ENCODE data around the gene MYH13.

The MYH13 gene

DNA sequence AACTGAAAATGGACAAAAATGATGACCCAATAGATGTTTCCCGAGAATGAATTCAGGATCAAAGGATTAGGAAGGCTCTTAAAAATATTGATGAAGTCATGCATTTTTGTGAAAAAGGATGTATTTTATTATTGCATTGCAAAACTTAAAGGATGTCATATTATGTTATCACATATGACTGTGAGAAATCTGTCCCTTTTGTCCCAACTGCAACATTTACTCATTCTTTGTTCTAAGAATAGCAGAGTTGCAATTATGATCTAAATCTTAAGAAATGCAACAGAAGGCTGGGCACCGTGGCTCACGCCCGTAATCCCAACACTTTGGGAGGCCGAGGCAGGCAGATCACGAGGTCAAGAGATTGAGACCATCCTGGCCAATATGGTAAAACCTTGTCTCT is 13.1 kb upstream of the MYH13 start:
- Histone ChIP-seq H3K9me3 (ENCODE audit: low read length) (no peaks in the 10 kb centered on the region), H3K27ac (ENCODE audit: low read depth, low read length) (no peak overlapping the region), H3K36me3 (ENCODE audit: insufficient read depth, low read length) (no peaks in the 10 kb centered on the region), H3K4me1 (ENCODE audit: insufficient read depth, low read length) (no peaks in the 10 kb centered on the region), H3K27me3 (ENCODE audit: control insufficient read depth in 1 of 2, insufficient read depth in 2 of 2, low read length in 2 of 2) (no peaks in the 10 kb centered on the region), H3K9ac (ENCODE audit: low read length) (no peak overlapping the region), H3K4me3 (ENCODE audit: low read depth in 1 of 2, low read length in 2 of 2) (no peak overlapping the region)

DNA sequence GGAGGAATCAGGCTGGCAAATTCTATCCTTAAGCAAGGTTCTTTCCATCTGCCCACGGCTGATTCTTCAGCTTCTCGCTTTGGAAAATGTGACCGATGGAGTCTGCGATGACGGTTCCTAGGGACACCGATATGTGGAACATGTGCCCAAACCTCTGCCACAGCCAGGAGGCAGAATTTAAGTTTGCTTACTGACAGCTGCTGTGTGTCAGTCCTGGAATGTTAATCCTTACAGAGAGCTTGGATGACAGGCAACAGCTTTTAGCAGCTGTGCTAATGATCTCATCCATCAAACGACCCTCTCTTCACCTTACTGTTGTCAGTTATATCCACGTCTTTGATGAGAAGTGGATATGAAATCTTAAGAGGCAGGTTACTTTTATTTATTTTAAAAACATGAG is 11.4 kb upstream of the MYH13 start:
- no peak overlapping the region for H3K4me3 ChIP-seq (ENCODE audit: low read depth in 1 of 2, low read length in 2 of 2)

GRCh38 chr17:10380631-10381408 is 8.0 kb upstream of the MYH13 start:
- no peaks in the 10 kb centered on the region for H3K4me1 ChIP-seq (ENCODE audit: insufficient read depth, low read length)
- H3K9ac ChIP-seq (ENCODE audit: low read length): no peak overlapping the region
- H3K9me3 ChIP-seq (ENCODE audit: low read length): no peaks in the 10 kb centered on the region
- H3K27me3 ChIP-seq (ENCODE audit: control insufficient read depth in 1 of 2, insufficient read depth in 2 of 2, low read length in 2 of 2): no peaks in the 10 kb centered on the region
- no peak overlapping the region for H3K4me3 ChIP-seq (ENCODE audit: low read depth in 1 of 2, low read length in 2 of 2)
- H3K36me3 ChIP-seq (ENCODE audit: insufficient read depth, low read length): no peaks in the 10 kb centered on the region
- no peak overlapping the region for H3K27ac ChIP-seq (ENCODE audit: low read depth, low read length)

More for the DNA sequence above, 11.4 kb upstream of the MYH13 start:
- Histone ChIP-seq H3K9ac (ENCODE audit: low read length) (no peak overlapping the region), H3K9me3 (ENCODE audit: low read length) (no peaks in the 10 kb centered on the region), H3K4me1 (ENCODE audit: insufficient read depth, low read length) (no peaks in the 10 kb centered on the region), H3K36me3 (ENCODE audit: insufficient read depth, low read length) (no peaks in the 10 kb centered on the region), H3K27me3 (ENCODE audit: control insufficient read depth in 1 of 2, insufficient read depth in 2 of 2, low read length in 2 of 2) (no peaks in the 10 kb centered on the region), H3K27ac (ENCODE audit: low read depth, low read length) (no peak overlapping the region)

- H3K27me3 ChIP-seq (ENCODE audit: control insufficient read depth in 1 of 2, insufficient read depth in 2 of 2, low read length in 2 of 2): no peaks in the 10 kb centered on the region
- no peaks in the 10 kb centered on the region for H3K36me3 ChIP-seq (ENCODE audit: insufficient read depth, low read length)
- H3K4me1 ChIP-seq (ENCODE audit: insufficient read depth, low read length): no peaks in the 10 kb centered on the region
- H3K4me3 ChIP-seq (ENCODE audit: low read depth in 1 of 2, low read length in 2 of 2): no peak overlapping the region
- H3K9me3 ChIP-seq (ENCODE audit: low read length): no peaks in the 10 kb centered on the region
- H3K9ac ChIP-seq (ENCODE audit: low read length): no peak overlapping the region
- no peak overlapping the region for H3K27ac ChIP-seq (ENCODE audit: low read depth, low read length)
Observed at GRCh38 chr17:10370016-10370608, 2.7 kb downstream of the MYH13 start.

DNA sequence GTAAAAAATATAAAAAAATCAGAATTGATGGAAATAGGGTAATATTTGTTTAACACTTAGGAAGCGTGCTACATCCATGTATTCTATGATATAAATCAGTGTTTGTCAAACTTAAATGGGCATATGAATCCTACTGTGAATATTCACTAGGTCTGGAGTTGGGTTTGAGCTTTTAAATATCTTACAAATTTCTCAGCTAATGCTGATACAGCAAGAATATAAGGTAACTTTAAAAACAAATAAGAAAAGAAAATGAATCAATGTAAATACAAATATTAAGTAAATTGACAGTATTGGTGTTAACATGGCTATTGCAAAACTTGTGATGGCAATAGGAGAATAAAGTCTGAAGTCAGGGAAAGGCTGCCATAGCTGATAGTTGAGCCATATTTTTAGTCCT is 3.6 kb downstream of the MYH13 start:
- no peak overlapping the region for H3K9ac ChIP-seq (ENCODE audit: low read length)
- H3K27ac ChIP-seq (ENCODE audit: low read depth, low read length): no peak overlapping the region

DNA sequence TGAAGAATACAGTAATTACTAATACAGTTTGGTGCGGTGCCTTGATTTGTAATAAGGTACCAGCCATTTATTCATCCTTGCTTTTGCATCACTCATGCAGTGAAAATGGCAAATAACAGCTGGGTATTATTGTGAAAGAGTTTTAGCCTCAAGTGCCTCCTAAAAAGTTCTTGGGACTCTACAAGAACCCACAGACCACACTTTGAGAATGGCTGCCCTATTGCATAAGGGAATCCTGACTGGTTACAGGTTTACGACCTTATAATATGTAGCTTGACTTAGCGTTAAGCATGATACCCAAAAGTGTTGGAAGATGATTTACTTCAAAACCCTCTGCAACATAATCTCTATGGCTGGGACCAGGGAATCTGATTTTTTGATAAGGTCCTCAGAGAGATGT is 4.2 kb downstream of the MYH13 start:
- no peak overlapping the region for H3K4me3 ChIP-seq (ENCODE audit: low read depth in 1 of 2, low read length in 2 of 2)
- no peaks in the 10 kb centered on the region for H3K27me3 ChIP-seq (ENCODE audit: control insufficient read depth in 1 of 2, insufficient read depth in 2 of 2, low read length in 2 of 2)
- H3K9me3 ChIP-seq (ENCODE audit: low read length): no peaks in the 10 kb centered on the region

More for the DNA sequence above, 3.6 kb downstream of the MYH13 start:
- no peaks in the 10 kb centered on the region for H3K27me3 ChIP-seq (ENCODE audit: control insufficient read depth in 1 of 2, insufficient read depth in 2 of 2, low read length in 2 of 2)
- H3K4me3 ChIP-seq (ENCODE audit: low read depth in 1 of 2, low read length in 2 of 2): no peak overlapping the region
- H3K9me3 ChIP-seq (ENCODE audit: low read length): no peaks in the 10 kb centered on the region
- no peaks in the 10 kb centered on the region for H3K4me1 ChIP-seq (ENCODE audit: insufficient read depth, low read length)
- H3K36me3 ChIP-seq (ENCODE audit: insufficient read depth, low read length): no peaks in the 10 kb centered on the region

GRCh38 chr17:10360578-10360977 is 12.2 kb downstream of the MYH13 start:
- H3K9me3 ChIP-seq (ENCODE audit: low read length): no peaks in the 10 kb centered on the region
- no peak overlapping the region for H3K9ac ChIP-seq (ENCODE audit: low read length)
- no peak overlapping the region for H3K4me3 ChIP-seq (ENCODE audit: low read depth in 1 of 2, low read length in 2 of 2)
- H3K27me3 ChIP-seq (ENCODE audit: control insufficient read depth in 1 of 2, insufficient read depth in 2 of 2, low read length in 2 of 2): no peaks in the 10 kb centered on the region
- H3K36me3 ChIP-seq (ENCODE audit: insufficient read depth, low read length): no peaks in the 10 kb centered on the region
- no peak overlapping the region for H3K27ac ChIP-seq (ENCODE audit: low read depth, low read length)
- H3K4me1 ChIP-seq (ENCODE audit: insufficient read depth, low read length): no peaks in the 10 kb centered on the region

More for the DNA sequence above, 4.2 kb downstream of the MYH13 start:
- Histone ChIP-seq H3K36me3 (ENCODE audit: insufficient read depth, low read length) (no peaks in the 10 kb centered on the region), H3K4me1 (ENCODE audit: insufficient read depth, low read length) (no peaks in the 10 kb centered on the region), H3K27ac (ENCODE audit: low read depth, low read length) (no peak overlapping the region), H3K9ac (ENCODE audit: low read length) (no peak overlapping the region)

DNA sequence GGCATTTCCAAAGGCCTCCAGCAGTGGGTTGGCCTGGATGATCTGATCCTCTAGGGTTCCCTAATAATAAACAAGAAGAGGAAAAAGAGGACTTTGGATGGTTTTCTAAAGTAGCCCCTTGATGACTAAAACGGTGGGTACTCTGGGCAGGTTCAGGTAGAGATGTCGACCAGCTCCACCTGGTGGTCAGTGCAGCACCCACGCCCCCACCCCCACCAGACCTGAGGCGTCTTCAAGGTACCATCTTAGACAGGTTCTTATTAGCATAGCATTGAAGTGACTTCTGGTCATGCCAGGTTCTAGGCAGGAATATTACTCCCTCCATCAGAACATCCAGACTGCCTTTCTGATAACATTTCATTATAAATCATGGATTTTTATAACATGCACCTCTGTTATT is 15.0 kb downstream of the MYH13 start:
- no peak overlapping the region for H3K9ac ChIP-seq (ENCODE audit: low read length)
- no peaks in the 10 kb centered on the region for H3K36me3 ChIP-seq (ENCODE audit: insufficient read depth, low read length)
- H3K27ac ChIP-seq (ENCODE audit: low read depth, low read length): no peak overlapping the region
- no peaks in the 10 kb centered on the region for H3K27me3 ChIP-seq (ENCODE audit: control insufficient read depth in 1 of 2, insufficient read depth in 2 of 2, low read length in 2 of 2)
- H3K4me1 ChIP-seq (ENCODE audit: insufficient read depth, low read length): no peaks in the 10 kb centered on the region
- H3K4me3 ChIP-seq (ENCODE audit: low read depth in 1 of 2, low read length in 2 of 2): no peak overlapping the region
- no peaks in the 10 kb centered on the region for H3K9me3 ChIP-seq (ENCODE audit: low read length)

GRCh38 chr17:10354651-10355050 is 18.2 kb downstream of the MYH13 start:
- Histone ChIP-seq H3K9ac (ENCODE audit: low read length) (no peak overlapping the region), H3K4me3 (ENCODE audit: low read depth in 1 of 2, low read length in 2 of 2) (no peak overlapping the region), H3K27ac (ENCODE audit: low read depth, low read length) (no peak overlapping the region), H3K36me3 (ENCODE audit: insufficient read depth, low read length) (no peaks in the 10 kb centered on the region), H3K9me3 (ENCODE audit: low read length) (no peaks in the 10 kb centered on the region), H3K4me1 (ENCODE audit: insufficient read depth, low read length) (no peaks in the 10 kb centered on the region), H3K27me3 (ENCODE audit: control insufficient read depth in 1 of 2, insufficient read depth in 2 of 2, low read length in 2 of 2) (no peaks in the 10 kb centered on the region)

DNA sequence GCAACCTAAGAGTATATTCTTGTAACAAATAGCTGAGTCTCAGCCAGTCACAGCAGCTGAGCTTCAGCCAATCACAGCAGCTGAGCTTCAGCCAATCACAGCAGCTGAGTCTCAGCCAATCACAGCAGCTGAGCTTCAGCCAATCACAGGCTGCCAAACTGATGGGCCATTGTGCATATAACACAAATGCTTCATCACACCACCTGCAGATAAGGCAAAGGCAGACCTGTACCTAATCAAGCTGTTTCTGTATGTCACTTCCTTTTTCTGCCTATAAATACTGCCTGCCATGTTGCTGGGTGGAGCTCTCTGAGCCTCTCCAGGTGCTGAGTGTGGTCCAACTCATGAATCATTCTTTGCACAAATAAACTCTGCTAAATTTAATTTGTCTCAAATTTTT is 19.9 kb downstream of the MYH13 start:
- Histone ChIP-seq H3K36me3 (ENCODE audit: insufficient read depth, low read length) (no peaks in the 10 kb centered on the region), H3K4me1 (ENCODE audit: insufficient read depth, low read length) (no peaks in the 10 kb centered on the region)

GRCh38 chr17:10349403-10349802 is 23.4 kb downstream of the MYH13 start:
- H3K36me3 ChIP-seq (ENCODE audit: insufficient read depth, low read length): no peaks in the 10 kb centered on the region
- no peaks in the 10 kb centered on the region for H3K4me1 ChIP-seq (ENCODE audit: insufficient read depth, low read length)

More for the DNA sequence above, 19.9 kb downstream of the MYH13 start:
- Histone ChIP-seq H3K27ac (ENCODE audit: low read depth, low read length) (no peak overlapping the region), H3K9me3 (ENCODE audit: low read length) (no peaks in the 10 kb centered on the region), H3K27me3 (ENCODE audit: control insufficient read depth in 1 of 2, insufficient read depth in 2 of 2, low read length in 2 of 2) (no peaks in the 10 kb centered on the region), H3K4me3 (ENCODE audit: low read depth in 1 of 2, low read length in 2 of 2) (no peak overlapping the region), H3K9ac (ENCODE audit: low read length) (no peak overlapping the region)

DNA sequence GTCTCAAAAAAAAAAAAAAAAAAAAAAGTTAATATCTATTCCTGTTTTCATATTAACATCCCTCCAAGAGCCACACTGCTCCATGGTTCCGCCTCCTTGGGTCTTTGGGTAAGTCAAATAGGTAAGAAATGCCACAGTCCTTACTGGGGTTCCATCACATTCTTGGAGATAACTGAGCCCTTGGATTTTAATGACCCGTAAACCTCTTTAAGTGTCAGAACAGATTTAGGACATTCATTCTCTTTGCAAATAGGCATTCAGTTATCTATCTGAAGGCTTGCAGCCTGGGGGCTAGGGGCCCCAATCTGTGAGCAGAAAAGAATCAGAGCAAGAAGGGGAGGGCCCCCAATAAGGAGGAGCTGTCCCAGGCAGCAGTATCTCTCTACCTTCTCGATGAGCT is 28.0 kb downstream of the MYH13 start:
- Histone ChIP-seq H3K4me1 (ENCODE audit: insufficient read depth, low read length) (no peaks in the 10 kb centered on the region), H3K9me3 (ENCODE audit: low read length) (no peaks in the 10 kb centered on the region), H3K9ac (ENCODE audit: low read length) (no peak overlapping the region), H3K27me3 (ENCODE audit: control insufficient read depth in 1 of 2, insufficient read depth in 2 of 2, low read length in 2 of 2) (no peaks in the 10 kb centered on the region), H3K27ac (ENCODE audit: low read depth, low read length) (no peak overlapping the region), H3K4me3 (ENCODE audit: low read depth in 1 of 2, low read length in 2 of 2) (no peak overlapping the region), H3K36me3 (ENCODE audit: insufficient read depth, low read length) (no peaks in the 10 kb centered on the region)

More at GRCh38 chr17:10349403-10349802, 23.4 kb downstream of the MYH13 start:
- Histone ChIP-seq H3K27me3 (ENCODE audit: control insufficient read depth in 1 of 2, insufficient read depth in 2 of 2, low read length in 2 of 2) (no peaks in the 10 kb centered on the region), H3K9ac (ENCODE audit: low read length) (no peak overlapping the region), H3K4me3 (ENCODE audit: low read depth in 1 of 2, low read length in 2 of 2) (no peak overlapping the region), H3K9me3 (ENCODE audit: low read length) (no peaks in the 10 kb centered on the region), H3K27ac (ENCODE audit: low read depth, low read length) (no peak overlapping the region)
